CD4-positive, alpha-beta T cell treated with Interleukin-17A for 4 hours (primary cell): ENCODE data around the gene MYRF.
A peak's percentile ranks its signal among the peaks of the same experiment; 100 is the strongest.

Experiments used
- DNase-seq: peaks from one replicate; pipeline ENCODE4 v3.0.0-alpha.2; 2020; ENCODE audit warnings: mixed read lengths

Gene MYRF

GRCh38 chr11:61800331-61801281 lies 48.2 kb downstream of the MYRF start:
- DNase-seq, result no peak

GRCh38 chr11:61802605-61803004 lies 50.2 kb downstream of the MYRF start:
- no peak for DNase-seq

- DNase-seq, result no peak
These were observed 51.6 kb downstream of the MYRF start for GRCh38 chr11:61803889-61804647.

DNA sequence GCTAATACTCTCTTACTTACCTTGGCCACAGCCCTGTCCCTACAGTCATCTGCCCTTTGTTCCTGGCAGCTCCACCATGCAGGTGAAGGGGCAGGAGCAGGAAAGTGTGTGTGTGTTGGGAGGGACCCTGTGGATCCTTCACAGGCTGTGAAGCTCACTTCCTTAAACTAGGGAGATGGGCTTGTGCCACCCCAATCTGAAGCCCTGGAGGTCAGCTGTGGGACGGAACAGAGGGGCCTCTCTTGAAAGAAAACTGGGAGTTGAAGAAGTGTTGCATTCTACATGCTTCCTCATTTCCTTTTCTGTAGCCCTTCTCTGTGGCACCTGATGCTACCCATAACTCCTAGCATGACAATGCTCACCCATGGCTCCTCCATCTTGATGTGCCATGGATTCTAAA lies 52.7 kb downstream of the MYRF start:
- DNase-seq, result no peak

DNA sequence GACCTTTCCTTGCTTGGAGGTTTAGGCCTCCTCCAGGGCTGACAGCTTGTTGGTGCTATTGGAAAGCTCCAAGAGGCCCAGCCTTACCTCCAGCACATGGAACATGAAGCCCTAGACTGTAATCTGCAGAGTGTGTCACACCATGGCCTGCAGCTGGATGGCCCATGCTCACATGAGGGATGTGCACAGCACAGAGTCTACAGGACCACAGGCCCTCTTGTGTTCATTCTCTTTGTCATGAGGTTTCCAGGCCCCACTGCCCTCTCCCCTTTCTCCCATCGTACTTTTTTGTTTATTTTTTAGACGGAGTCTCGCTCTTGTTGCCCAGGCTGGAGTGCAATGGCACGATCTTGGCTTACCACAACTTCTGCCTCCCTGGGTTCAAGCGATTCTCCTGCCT lies 54.3 kb downstream of the MYRF start:
- DNase-seq, result no peak

GRCh38 chr11:61810671-61811175 lies 58.3 kb downstream of the MYRF start:
- DNase-seq, result no peak

DNA sequence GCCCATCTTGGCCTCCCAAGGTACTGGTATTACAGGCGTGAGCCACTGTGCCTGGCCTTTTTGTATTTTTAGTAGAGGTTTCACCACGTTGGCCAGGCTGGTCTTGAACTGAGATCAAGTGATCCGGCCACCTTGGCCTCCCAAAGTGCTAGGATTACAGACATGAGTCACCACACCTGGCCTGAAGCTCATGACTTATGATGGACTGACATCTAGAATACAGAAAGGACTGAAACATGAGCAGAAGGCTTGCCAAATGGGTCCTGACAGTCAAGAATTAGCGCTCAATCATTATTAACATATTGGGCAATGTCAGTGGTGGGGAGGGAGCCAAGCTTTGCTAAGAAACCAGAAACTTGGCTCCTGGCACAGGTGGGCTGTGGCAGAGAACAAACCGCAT lies 59.4 kb downstream of the MYRF start:
- DNase-seq, result no peak

DNA sequence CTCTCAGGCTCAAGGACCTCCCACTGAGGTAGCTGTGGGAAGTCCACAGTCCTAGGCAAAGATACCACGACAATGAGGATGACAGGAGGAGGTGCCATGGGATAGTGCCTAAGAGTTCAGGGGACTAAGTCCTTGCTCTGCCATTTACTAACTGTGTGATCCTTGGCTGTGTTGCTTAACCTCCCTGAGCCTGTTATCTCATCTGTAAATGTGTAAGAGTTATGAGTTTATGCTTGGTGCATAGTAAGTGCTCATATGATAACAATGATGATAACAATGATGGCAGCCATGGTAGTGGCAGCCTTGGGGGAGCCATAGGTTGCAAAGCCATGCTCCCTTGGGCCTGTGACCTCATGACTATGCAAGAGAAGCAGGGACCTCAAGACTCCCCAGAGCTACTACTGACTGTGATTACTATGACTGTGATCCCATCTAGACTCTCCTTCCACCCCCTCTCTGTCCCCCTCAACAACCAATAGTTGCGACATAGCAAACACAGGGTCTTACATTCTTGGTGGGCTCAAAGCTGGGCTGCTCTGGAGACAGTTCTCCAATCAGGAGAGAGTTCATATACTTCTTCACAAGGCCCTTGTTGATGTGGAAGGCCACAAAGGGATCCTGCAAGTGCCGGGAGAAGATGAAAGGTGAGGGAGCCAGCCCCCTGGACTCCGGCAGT lies 60.4 kb downstream of the MYRF start:
- no peak for DNase-seq

GRCh38 chr11:61814247-61814957 lies 62.0 kb downstream of the MYRF start:
- DNase-seq, result peak; percentile 8

DNA sequence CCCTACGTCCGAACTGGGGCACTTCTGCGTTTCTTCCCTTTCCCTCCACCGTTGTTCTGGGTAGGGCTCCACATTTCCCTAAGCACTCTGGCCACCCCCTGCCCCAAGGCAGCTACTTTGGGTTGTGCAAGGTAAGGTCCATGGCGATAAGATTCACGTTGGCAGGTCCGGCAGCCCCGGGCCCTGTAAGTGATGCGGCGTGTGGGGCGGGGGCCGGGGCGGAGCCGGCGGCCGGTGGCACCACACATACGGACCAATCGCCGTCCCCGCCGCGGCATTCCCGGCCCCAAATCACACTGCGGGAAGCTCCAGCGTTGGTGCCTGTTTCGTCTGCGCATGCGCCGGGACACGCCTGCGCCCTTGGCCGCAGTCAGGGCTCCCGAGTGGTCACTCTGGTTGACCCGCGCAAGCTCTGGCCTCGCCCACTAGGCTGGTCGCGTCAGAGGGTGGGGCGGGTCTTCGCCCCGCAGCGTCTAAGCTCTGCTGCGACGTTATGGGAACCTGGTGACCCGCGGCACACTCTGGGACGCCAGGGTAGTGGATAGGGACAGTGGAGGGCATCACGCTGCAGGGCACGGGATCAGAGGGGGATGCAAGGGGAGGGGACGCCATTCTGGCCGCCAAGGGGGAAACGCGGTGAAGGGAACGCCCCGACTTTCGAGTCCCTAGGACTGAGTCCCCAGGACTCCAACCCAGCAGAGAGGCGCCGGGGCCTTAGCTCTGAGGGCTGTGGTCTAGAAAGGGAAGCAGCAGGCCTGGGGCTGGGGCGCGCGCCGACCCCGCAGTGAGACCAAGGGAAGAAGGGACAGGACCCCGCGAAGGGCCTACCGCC lies 62.7 kb downstream of the MYRF start:
- DNase-seq, result peak; percentile 79

- DNase-seq, result peak; percentile 78
These were observed 63.6 kb downstream of the MYRF start for GRCh38 chr11:61815790-61816735.

GRCh38 chr11:61816736-61817455 lies 64.5 kb downstream of the MYRF start, which contains the start of gene FADS1:
Gene FADS1, minus strand, starts transcription at chr11:61817003. Its CDS starts 74 bp downstream, at chr11:61816929.
- DNase-seq, result peak; percentile 89

- no peak for DNase-seq
These were observed 65.2 kb downstream of the MYRF start for GRCh38 chr11:61817471-61818202.

DNA sequence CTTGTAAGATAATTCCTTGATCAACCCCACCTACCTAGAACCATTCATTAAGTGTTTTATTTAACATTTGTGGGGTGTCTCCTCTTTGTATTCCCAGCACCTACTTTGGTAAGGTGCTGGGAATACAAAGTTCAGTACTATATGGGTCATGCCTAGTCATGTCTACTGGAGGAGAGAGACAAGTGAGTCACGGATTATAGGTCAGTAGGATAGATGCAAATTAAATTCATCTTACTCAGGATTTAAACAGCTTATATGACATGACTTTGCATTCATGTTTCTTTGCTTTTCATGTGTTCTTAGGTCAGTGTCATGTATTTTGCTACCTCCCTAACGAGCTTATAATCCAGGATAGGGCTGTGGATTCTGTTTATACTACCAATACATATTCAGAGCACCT lies 67.7 kb downstream of the MYRF start:
- no peak for DNase-seq

DNA sequence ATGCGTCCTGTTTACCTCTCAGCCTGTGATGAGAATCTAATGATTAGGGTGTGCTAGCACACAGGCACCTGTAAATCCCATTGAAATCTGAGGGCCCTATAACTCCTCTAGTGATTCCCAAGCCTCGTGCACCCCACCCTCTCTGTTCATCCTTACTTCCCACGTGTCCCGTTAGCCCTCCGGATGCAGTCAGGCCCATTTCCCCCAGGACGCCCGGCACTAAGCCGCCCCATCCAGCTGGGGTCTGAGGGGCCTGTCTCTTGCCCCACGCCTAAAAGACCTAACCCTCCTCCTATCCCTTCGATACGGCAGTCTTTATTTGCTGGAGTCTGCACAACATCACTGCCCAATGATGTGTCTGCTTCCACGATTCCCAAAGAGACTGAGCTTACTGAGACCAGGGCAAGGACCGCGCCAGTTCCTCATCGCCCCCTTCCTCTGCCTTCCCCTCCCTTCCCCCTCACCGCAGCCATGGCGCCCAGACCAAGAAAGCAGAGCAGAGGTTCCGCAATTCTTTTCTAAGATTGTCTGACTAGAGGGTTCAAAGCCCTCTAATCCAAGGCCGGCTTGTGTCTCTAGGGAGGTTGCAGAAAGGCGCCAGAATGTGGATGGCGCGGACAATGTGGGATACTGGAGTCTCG lies 74.6 kb downstream of the MYRF start:
- DNase-seq, result no peak

DNA sequence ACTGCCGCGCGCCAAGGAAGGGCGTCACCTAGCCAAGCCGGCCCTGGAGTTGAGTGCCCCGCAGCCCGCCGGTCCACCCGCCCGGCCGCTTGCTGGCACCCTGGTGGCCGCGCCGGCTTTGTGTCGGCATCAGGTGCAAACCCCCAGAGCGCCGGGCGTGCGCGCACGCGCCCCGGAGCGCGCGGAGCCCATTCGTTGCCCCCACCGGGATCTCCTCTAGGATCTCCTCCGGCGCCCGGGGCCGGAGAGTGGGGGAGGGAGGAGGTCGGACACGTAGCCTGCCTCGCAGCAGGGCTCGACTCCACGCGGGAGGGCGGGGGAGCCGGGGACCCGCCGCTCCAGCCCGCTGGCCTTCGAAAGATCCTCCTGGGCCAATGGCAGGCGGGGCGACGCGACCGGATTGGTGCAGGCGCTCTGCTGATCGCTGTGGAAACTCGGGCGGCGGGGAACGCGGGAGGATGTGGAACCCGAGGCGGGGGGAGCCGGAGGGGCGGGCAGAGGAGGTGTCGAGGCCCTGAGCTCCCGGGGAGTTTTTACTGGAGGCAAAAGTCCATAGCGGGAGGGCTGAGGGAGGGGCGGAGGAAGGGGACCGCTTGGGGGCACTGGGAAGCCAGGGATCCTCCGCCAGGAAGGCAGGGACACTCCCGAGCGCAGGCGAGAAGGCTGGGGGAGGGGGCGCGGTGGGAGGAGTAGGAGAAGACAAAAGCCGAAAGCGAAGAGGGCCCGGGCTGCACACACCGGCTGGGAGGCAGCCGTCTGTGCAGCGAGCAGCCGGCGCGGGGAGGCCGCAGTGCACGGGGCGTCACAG lies 75.3 kb downstream of the MYRF start, which contains the start of gene FADS2:
Gene FADS2, plus strand, starts transcription at position 730 of the 808 bp plus-strand sequence. CDS start 91 bp downstream, outside the sequence.
- peak; percentile 90 for DNase-seq

DNA sequence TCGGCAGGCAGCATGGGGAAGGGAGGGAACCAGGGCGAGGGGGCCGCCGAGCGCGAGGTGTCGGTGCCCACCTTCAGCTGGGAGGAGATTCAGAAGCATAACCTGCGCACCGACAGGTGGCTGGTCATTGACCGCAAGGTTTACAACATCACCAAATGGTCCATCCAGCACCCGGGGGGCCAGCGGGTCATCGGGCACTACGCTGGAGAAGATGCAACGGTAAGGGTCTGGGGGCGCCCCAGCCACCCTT lies 75.9 kb downstream of the MYRF start:
- no peak for DNase-seq
